Naive thymus-derived CD4-positive, alpha-beta T cell (primary cell): Measurements from ENCODE around the gene IRX4. TPM values are rescaled to one million over a fixed set of nuclear protein-coding genes. Genes with fewer than 3 reads are reported as not detected.
"Not testable (repeated sequence)": the region's sequence is repeated elsewhere in the genome, so short reads cannot be mapped to it uniquely, and the experiment has no call there.

ENCODE experiments used
- ATAC-seq: fragments of 150-1000 bp; cut with Tn5 transposase; 2 replicates; pipeline ENCODE4 v1.10.0; 2021; ENCODE audit warnings: mild to moderate bottlenecking, moderate library complexity
- CTCF ChIA-PET: fragments of 350-600 bp; sonication (Branson Sonifier 250); formaldehyde crosslinking; loops from one replicate; lab custom pipeline; 2021; ENCODE audit warnings: antibody characterized with exemption; lab: Charles Lee
- POLR2A ChIA-PET: fragments of 350-600 bp; sonication (Branson Sonifier 250); formaldehyde crosslinking; loops from one replicate; lab custom pipeline; 2021; ENCODE audit warnings: antibody characterized with exemption, inconsistent platforms; lab: Charles Lee
- DNase-seq, 9 donors: peaks; one replicate each; pipeline versions ENCODE4 v3.0.0 to v3.0.0-alpha.2; 2020 to 2022; ENCODE audit warnings: mixed read lengths in 1 of 9
- H3K27ac ChIP-seq: one replicate; pipeline ENCODE4 v1.7.0; 2013; ENCODE audit warnings: mild to moderate bottlenecking, low read depth, low read length, moderate library complexity
- H3K27me3 ChIP-seq, 2 donors: one replicate each; pipeline ENCODE4 v1.7.0; 2013; ENCODE audit warnings: low read length in 2 of 2, mild to moderate bottlenecking in 2 of 2, moderate library complexity in 2 of 2; ENCODE audit not compliant: control insufficient read depth in 2 of 2, insufficient read depth in 2 of 2
- H3K36me3 ChIP-seq, 3 experiments: 1 replicate in 2 of 3; 2 replicates in 1 of 3; pipeline ENCODE4 v1.7.0; 2013; ENCODE audit warnings: low read length in 3 of 3, mild to moderate bottlenecking in 3 of 3, moderate library complexity in 1 of 3; ENCODE audit not compliant: insufficient read depth in 3 of 3, control insufficient read depth in 2 of 3
- H3K4me1 ChIP-seq, 2 donors: one replicate each; pipeline ENCODE4 v1.7.0; 2013; ENCODE audit warnings: low read length in 2 of 2, mild to moderate bottlenecking in 2 of 2, moderate library complexity in 1 of 2; ENCODE audit not compliant: control insufficient read depth in 2 of 2, insufficient read depth in 2 of 2
- H3K4me3 ChIP-seq: 2 replicates; pipeline ENCODE4 v1.7.0; 2013; ENCODE audit warnings: mild to moderate bottlenecking, low read length
- H3K9me3 ChIP-seq, 3 experiments: 1 replicate in 2 of 3; 2 replicates in 1 of 3; pipeline ENCODE4 v1.7.0; 2013; ENCODE audit warnings: low read length in 3 of 3; ENCODE audit not compliant: control insufficient read depth in 2 of 3
- H3K27ac Mint-ChIP-seq, 9 donors: one replicate each; pipeline ENCODE4 v1.8.0; 2020 to 2022; ENCODE audit warnings: mixed read lengths in 9 of 9, mild to moderate bottlenecking in 8 of 9, moderate library complexity in 5 of 9, inconsistent platforms in 2 of 9
- H3K27me3 Mint-ChIP-seq, 5 donors: one replicate each; pipeline ENCODE4 v1.8.0; 2021 to 2022; ENCODE audit warnings: mixed read lengths in 5 of 5, mild to moderate bottlenecking in 1 of 5
- H3K36me3 Mint-ChIP-seq, 5 donors: one replicate each; pipeline ENCODE4 v1.8.0; 2020 to 2022; ENCODE audit warnings: mixed read lengths in 5 of 5, mild to moderate bottlenecking in 3 of 5, inconsistent platforms in 1 of 5
- H3K4me1 Mint-ChIP-seq, 7 donors: one replicate each; pipeline ENCODE4 v1.8.0; 2020 to 2022; ENCODE audit warnings: mixed read lengths in 7 of 7, mild to moderate bottlenecking in 3 of 7, inconsistent platforms in 1 of 7
- H3K4me3 Mint-ChIP-seq, 10 donors: one replicate each; pipeline ENCODE4 v1.8.0; 2020 to 2022; ENCODE audit warnings: mild to moderate bottlenecking in 10 of 10, mixed read lengths in 10 of 10, moderate library complexity in 6 of 10, inconsistent platforms in 2 of 10
- H3K9me3 Mint-ChIP-seq, 11 donors: one replicate each; pipeline ENCODE4 v1.8.0; 2020 to 2022; ENCODE audit warnings: mixed read lengths in 11 of 11, mild to moderate bottlenecking in 4 of 11, inconsistent platforms in 1 of 11, moderate library complexity in 1 of 11
- intact Hi-C, 2 donors: fragments of 100-400 bp; cut with micrococcal nuclease; formaldehyde crosslinking; loops; one replicate each; pipeline ENCODE4 v1.15.1; 2023
- polyA plus RNA-seq, 2 donors: library from polyadenylated mRNA; unstranded; fragments of 300-500 nt; fragmentation: Illumina TruSeq; gene quantifications; one replicate each; pipeline ENCODE4 v1.2.3, GENCODE V29; 2021
- total RNA-seq, 6 experiments: library from RNA in 5 of 6; stranded (reverse) in 5 of 6; gene quantifications; 1 replicate in 5 of 6; 2 replicates in 1 of 6; pipeline ENCODE4 v1.2.3 and lab custom pipeline; 2021 to 2026

Gene IRX4
- total and polyA plus RNA-seq, 7 experiments from 2014 or later, result not detected

DNA sequence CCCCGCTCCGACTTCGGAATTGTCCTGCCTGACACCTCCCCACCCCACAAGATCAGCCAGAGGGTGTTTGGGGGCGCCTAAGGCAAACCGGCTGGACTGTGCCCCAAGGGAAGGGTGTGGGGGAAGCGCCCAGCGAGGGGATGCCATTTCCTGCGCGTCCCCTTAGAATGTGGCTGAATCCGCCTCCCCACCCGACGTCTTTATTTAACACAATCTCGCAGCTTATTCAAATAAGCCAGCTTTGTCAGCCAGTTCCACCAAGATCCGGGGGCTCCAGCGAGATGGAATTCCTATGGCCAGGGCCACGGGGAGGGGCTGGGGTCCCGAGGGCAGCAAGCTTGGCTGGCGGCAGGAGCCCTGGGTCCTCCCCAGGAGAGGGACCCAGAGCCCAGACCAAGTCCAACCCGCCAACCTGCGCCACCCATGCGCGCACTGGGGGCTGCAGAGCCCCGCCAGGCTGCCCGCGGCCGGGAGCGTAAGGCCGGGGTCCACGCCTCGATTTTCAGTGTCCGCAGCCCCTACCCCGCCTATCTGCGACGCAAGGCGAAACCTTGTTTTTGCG lies 7.4 kb downstream of the IRX4 start:
- Mint-ChIP-seq H3K9me3 (peaks cover 0 to 2% (median 0%) of the 10 kb centered on the region in 11 donors), H3K36me3 (peaks cover 0 to 8% (median 0%) of the 10 kb centered on the region in 5 donors), H3K27me3 (peaks cover 39 to 61% (median 52%) of the 10 kb centered on the region in 5 donors), H3K4me3 (peak overlapping the region in 3 of 10 donors; percentile 39 to 73 (median 66)), H3K27ac (no peak overlapping the region), H3K4me1 (peaks cover 0 to 14% (median 8%) of the 10 kb centered on the region in 7 donors)
- Histone ChIP-seq H3K4me3 (no peak overlapping the region), H3K4me1 (no peaks in the 10 kb centered on the region), H3K36me3 (no peaks in the 10 kb centered on the region), H3K9me3 (no peaks in the 10 kb centered on the region), H3K27me3 (peaks cover 2 to 4% of the 10 kb centered on the region in 2 donors), H3K27ac (no peak overlapping the region)
- ChIA-PET POLR2A (no interaction called here), CTCF (interaction anchor here (0.6 kb wide), 1 partner anchor 158 kb away, joined by 3 read pairs; no protein-coding TSS in a partner anchor)
- no peak for DNase-seq
- no peak for ATAC-seq
- intact Hi-C loops, result no loop called here

DNA sequence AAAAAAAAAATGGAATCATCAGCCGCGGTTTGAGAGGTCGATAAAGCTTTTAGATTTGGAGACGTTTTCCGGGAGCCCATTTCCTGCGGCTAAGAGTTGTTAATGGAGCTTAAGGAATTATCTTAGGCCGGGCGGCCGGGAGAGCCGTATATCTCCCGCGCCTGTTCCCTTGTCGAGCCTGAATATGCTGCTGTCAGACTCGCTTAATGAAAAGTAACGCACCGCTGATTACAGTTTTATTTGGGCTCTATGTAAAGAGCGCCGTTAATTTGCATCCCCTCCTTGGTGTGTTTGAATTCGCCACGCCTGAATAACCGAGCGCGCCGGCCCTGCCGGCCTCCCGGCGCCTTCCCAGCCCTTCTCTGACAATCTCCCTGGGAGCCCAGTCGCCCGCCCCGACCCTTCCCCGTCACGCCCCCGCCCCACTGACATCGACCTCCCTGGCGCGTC lies 7.9 kb downstream of the IRX4 start:
- H3K4me3 ChIP-seq, result no peak overlapping the region
- DNase-seq (no peak), ATAC-seq (no peak)
- intact Hi-C loops, result no loop called here
- no peaks in the 10 kb centered on the region for H3K36me3 ChIP-seq
- peaks cover 33 to 55% (median 46%) of the 10 kb centered on the region in 5 donors for H3K27me3 Mint-ChIP-seq
- H3K9me3 ChIP-seq, result no peaks in the 10 kb centered on the region
- ChIA-PET POLR2A (no interaction called here), CTCF (no interaction called here)
- H3K27me3 ChIP-seq, result peaks cover 2 to 4% of the 10 kb centered on the region in 2 donors
- H3K4me1 Mint-ChIP-seq, result peaks cover 0 to 12% (median 8%) of the 10 kb centered on the region in 7 donors
- H3K27ac Mint-ChIP-seq, result peak overlapping the region in 1 of 9 donors; percentile 46
- no peak overlapping the region for H3K27ac ChIP-seq
- peaks cover 0 to 8% (median 0%) of the 10 kb centered on the region in 5 donors for H3K36me3 Mint-ChIP-seq
- peak overlapping the region in 1 of 10 donors; percentile 48 for H3K4me3 Mint-ChIP-seq
- H3K9me3 Mint-ChIP-seq, result peaks cover 0 to 2% (median 0%) of the 10 kb centered on the region in 11 donors
- H3K4me1 ChIP-seq, result no peaks in the 10 kb centered on the region

DNA sequence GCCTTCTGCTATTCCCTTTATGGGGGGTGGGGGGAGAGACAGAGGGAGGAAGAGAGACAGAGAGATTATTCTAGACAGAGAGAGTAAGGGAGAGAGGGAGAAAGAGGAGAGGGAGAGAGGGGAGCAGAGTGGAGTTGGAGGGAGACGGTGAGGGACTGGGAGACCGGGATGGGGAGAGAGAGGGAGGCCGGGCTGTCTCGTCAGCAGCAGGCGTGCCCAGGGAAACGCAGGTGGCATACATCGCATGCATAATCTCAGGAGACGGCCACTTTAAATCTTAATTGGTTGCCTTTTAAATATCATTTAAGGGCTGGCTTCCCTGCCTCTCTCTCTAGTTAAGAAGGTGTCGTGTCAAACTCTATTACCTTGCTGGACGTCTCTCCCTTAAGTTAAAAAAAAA lies 8.4 kb downstream of the IRX4 start:
- H3K36me3 ChIP-seq, result no peaks in the 10 kb centered on the region
- CTCF ChIA-PET, result no interaction called here
- Mint-ChIP-seq H3K9me3 (no peaks in the 10 kb centered on the region), H3K4me3 (peak overlapping the region in 2 of 10 donors; percentile 32 to 48), H3K36me3 (peaks cover 0 to 4% (median 0%) of the 10 kb centered on the region in 5 donors), H3K4me1 (peaks cover 0 to 9% (median 8%) of the 10 kb centered on the region in 7 donors), H3K27ac (no peak overlapping the region), H3K27me3 (peaks cover 29 to 50% (median 42%) of the 10 kb centered on the region in 5 donors)
- peaks cover 2 to 4% of the 10 kb centered on the region in 2 donors for H3K27me3 ChIP-seq
- ATAC-seq (no peak), DNase-seq (no peak)
- H3K4me3 ChIP-seq, result no peak overlapping the region
- no peaks in the 10 kb centered on the region for H3K9me3 ChIP-seq
- intact Hi-C loops, result no loop called here
- no peaks in the 10 kb centered on the region for H3K4me1 ChIP-seq
- no peak overlapping the region for H3K27ac ChIP-seq
- POLR2A ChIA-PET, result no interaction called here

DNA sequence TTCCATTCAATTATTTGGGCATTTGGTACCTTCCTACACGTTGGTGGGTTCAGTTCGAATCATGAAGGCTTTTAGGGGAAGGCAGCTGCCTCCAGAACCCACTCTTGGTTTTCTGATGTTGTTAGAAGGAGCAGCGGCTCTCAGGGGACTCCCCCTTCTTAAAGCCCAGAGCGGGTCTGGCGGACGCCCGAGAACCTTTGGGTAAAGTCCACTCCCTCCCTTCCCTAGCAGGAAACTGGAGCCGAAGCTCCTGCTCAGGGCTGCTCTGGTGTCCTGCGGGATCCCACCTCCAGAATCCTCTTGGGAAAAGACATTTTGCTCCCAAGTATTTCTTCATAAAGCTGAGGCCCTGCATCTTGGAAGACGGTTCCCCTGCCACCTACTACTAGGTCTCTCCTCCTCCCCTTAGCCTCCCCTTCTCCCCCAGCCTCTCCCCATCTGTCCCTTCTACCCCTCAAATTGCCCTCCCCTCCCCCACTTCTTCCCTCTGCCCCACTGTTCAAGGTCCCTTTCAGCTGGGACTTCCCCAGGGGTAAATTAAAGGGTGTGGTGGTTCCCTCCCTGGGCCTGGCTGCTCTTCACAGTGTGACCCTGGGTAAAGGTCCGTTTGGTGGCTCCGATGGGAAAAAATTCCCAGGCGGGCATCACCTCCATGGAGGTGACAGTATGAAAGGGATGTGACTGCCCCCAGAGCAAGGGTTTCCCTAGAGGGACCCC lies 9.3 kb downstream of the IRX4 start:
- Histone ChIP-seq H3K4me1 (no peaks in the 10 kb centered on the region), H3K36me3 (no peaks in the 10 kb centered on the region), H3K27ac (no peak overlapping the region), H3K27me3 (peaks cover 2 to 4% of the 10 kb centered on the region in 2 donors), H3K9me3 (no peaks in the 10 kb centered on the region), H3K4me3 (no peak overlapping the region)
- peaks cover 0 to 4% (median 0%) of the 10 kb centered on the region in 5 donors for H3K36me3 Mint-ChIP-seq
- H3K9me3 Mint-ChIP-seq, result no peaks in the 10 kb centered on the region
- H3K27ac Mint-ChIP-seq, result no peak overlapping the region
- H3K4me3 Mint-ChIP-seq, result no peak overlapping the region
- ChIA-PET POLR2A (no interaction called here), CTCF (no interaction called here)
- peaks cover 26 to 43% (median 41%) of the 10 kb centered on the region in 5 donors for H3K27me3 Mint-ChIP-seq
- ATAC-seq, result no peak
- no peak for DNase-seq
- intact Hi-C loops, result no loop called here
- peaks cover 0 to 9% (median 8%) of the 10 kb centered on the region in 7 donors for H3K4me1 Mint-ChIP-seq

- ChIA-PET POLR2A (no interaction called here), CTCF (no interaction called here)
- Histone ChIP-seq H3K4me3 (no peak overlapping the region), H3K4me1 (no peaks in the 10 kb centered on the region), H3K27me3 (peaks cover 2 to 4% of the 10 kb centered on the region in 2 donors), H3K9me3 (no peaks in the 10 kb centered on the region), H3K27ac (no peak overlapping the region), H3K36me3 (no peaks in the 10 kb centered on the region)
- peaks cover 23 to 47% (median 32%) of the 10 kb centered on the region in 5 donors for H3K27me3 Mint-ChIP-seq
- H3K9me3 Mint-ChIP-seq, result no peaks in the 10 kb centered on the region
- H3K36me3 Mint-ChIP-seq, result peaks cover 0 to 4% (median 0%) of the 10 kb centered on the region in 5 donors
- no peak overlapping the region for H3K4me3 Mint-ChIP-seq
- no peak overlapping the region for H3K27ac Mint-ChIP-seq
- intact Hi-C loops, result no loop called here
- ATAC-seq (no peak), DNase-seq (no peak)
- peaks cover 0 to 9% (median 5%) of the 10 kb centered on the region in 7 donors for H3K4me1 Mint-ChIP-seq
Observed at GRCh38 chr5:1871441-1871840, 11.3 kb downstream of the IRX4 start.

DNA sequence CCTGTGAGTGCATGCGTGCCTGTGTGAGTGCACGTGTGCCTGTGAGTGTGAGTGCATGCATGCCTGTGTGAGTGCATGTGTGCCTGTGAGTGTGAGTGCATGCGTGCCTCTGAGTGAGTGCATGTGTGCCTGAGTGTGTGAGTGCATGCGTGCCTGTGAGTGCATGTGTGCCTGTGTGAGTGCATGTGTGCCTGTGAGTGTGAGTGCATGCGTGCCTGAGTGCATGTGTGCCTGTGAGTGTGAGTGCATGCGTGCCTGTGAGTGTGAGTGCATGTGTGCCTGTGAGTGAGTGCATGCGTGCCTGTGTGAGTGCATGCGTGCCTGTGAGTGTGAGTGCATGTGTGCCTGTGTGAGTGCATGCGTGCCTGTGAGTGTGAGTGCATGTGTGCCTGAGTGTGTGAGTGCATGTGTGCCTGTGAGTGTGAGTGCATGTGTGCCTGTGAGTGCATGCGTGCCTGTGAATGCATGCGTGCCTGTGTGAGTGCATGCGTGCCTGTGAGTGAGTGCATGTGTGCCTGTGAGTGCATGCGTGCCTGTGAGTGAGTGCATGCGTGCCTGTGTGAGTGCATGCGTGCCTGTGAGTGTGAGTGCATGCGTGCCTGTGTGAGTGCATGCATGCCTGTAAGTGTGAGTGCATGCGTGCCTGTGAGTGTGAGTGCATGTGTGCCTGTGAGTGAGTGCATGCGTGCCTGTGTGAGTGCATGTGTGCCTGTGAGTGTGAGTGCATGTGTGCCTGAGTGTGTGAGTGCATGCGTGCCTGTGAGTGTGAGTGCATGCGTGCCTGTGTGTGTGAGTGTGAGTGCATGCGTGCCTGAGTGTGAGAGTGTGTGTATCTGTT lies 12.1 kb downstream of the IRX4 start:
- H3K36me3 ChIP-seq, H3K9me3 ChIP-seq, H3K4me3 ChIP-seq, H3K4me1 ChIP-seq, H3K9me3 Mint-ChIP-seq, H3K4me1 Mint-ChIP-seq, H3K27ac ChIP-seq, intact Hi-C loops, POLR2A ChIA-PET, H3K4me3 Mint-ChIP-seq, ATAC-seq, DNase-seq, CTCF ChIA-PET, H3K36me3 Mint-ChIP-seq, H3K27me3 ChIP-seq: not testable (repeated sequence)
- H3K27ac Mint-ChIP-seq, result peak overlapping the region in 1 of 9 donors; percentile 16
- H3K27me3 Mint-ChIP-seq, result peaks cover 18 to 50% (median 28%) of the 10 kb centered on the region in 5 donors
